HG02970 (cell line): ENCODE data around the gene VSTM2B.

Experiments used
- ATAC-seq: cut with Tn5 transposase; IDR thresholded peaks from one replicate; pipeline ENCODE4 v1.9.1; 2021; ENCODE audit warnings: mild to moderate bottlenecking, moderate library complexity, moderate number of reproducible peaks; ENCODE audit not compliant: unreplicated experiment, low FRiP score

Gene VSTM2B

GRCh38 chr19:29495901-29496441, 29.8 kb upstream of the VSTM2B start:
- no peak for ATAC-seq

DNA sequence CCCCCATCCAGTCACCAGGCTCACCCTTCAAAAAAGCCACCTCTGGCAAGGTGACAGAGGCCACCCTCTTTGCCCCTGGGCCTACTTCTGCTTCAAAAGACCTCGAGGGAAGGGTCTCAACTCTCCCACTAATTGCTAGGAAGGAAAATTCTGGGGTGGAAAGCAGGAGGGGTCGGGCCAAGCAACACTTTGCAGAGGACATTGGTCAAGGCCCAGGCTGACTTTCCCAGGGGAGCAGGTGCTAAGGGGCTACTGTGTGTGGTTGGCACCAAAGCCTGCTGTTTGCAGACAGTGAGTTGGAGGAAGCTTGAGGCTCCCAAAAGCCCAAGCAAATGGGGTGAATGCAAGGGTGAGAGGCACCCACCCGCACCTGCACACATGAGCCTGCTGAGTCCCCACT, 28.6 kb upstream of the VSTM2B start:
- no peak for ATAC-seq

DNA sequence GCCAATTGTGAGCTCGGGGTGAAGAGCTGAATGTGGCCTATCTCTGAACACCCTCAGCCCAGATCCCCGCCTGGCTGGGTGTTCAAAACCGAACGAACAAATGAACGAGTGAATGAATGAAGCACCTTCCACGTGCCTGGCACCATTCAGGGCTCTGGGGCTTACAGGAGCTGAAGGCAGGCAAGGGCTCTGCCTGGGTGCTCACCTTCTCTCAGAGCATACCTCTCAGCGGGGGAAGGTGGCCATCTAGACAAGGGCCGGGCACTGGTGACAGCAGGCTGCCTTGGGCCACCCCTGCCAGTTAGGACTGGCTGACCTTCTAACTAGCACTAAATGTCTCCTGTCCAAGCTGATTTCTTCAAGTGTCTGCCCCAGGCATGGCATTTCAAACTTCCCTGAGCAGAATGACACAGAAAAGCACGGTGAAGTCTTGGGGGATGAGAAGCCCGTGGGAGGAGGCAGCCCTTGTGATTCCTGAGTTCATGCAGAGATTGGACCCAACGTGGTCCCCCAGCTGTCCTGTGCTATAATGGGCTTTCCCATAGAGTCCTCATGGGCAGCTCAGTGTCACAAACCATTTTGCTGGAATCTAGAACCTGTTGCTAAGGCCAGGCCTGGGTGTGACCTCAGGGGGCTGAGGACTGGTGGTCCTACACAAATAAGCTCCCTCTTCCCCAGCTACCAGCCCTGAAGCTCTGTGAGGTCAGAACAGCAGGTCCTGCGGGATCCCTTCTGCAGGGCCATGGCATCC, 27.9 kb upstream of the VSTM2B start:
- no peak for ATAC-seq

- ATAC-seq = no peak
Observed at GRCh38 chr19:29499261-29499920, 26.4 kb upstream of the VSTM2B start.

GRCh38 chr19:29499921-29500590, 25.7 kb upstream of the VSTM2B start:
- ATAC-seq = no peak

DNA sequence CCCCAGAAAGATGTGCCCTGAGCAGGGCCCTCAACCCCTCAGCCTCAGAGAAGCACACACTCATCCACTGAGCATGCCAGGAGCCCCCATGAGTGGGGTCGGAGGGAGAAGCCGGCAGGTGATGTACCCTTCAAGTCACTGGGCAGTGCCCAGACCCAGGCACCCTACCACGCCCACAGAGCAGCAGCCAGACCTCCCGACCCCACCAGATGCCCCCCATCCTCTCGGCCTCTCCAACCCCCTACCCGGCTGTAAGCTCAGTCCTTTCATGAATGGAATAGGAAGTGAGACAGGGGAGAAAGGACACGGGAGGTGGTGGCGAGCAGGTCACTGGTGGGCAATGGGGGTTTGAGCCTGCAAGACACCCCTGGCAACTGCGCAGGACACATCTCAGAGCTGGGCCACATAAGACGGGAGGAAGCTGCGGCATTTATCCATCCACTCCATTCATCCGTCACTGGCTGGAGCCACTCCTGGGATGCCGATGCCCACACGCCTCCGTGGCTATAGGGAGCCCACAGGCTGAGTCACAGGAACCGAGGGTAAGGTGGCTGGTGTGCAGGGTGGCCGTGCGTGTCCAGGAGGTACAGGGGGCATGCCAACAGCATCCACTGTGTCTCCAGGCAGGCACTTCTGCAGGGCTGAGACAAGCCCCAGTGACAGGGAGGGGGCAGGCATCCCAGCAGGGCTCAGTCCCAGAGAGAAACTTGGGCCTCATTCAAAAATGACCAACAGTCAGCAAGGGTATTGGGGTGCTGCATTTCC, 23.8 kb upstream of the VSTM2B start:
- no peak for ATAC-seq

- ATAC-seq = no peak
Observed at GRCh38 chr19:29502581-29502850, 23.3 kb upstream of the VSTM2B start.

DNA sequence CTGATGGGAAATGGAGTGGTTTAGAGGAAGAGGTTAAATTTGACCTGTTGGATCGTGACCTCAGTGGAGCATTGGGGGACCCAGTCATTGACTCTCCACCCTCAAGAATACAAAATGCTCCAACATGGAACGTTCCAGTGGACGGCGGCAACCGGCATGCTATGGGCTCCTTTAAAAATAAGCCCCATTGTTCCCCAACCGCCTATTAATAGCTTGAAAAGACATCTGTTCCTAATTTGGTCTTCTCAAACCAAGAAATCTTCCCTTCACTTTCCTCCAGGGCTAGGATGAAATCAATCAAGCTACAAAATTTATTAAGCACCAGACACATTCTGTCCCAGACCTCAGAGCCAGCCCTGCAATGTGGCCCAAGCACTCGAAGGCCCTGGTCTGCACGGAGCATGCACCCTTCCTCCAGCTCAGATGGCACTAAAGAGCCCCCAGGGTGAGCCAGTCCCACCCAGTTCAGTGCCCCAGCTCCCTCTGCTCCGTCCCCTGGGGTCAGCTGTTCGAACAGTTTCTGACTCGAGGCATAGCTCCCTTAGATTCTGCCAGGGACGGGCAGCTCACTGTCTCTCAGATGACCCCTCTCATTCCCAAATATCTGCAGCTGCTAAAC, 22.5 kb upstream of the VSTM2B start:
- no peak for ATAC-seq

- no peak for ATAC-seq
Observed at GRCh38 chr19:29503785-29504184, 22.0 kb upstream of the VSTM2B start.

DNA sequence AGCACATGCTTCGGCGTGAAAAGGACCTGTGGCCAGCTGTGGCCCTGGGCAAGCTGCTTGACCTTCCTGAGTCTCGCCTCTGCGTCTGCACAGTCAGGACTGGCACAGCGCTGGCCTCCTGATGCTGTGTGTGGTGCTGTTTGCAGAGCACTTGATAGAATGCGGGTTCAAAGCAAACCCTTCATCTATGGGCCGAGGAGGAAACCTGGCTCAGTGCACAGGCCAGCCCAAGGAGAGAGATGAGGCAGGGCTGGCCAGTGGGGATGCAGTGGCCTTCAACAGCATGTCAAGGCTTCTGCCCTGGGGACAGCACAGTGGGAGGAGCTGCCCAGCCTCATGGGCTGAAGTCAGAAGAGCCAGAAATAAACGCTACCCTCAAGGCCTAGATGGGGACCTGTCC, 21.3 kb upstream of the VSTM2B start:
- ATAC-seq = no peak

GRCh38 chr19:29505097-29505824, 20.5 kb upstream of the VSTM2B start:
- ATAC-seq = no peak

DNA sequence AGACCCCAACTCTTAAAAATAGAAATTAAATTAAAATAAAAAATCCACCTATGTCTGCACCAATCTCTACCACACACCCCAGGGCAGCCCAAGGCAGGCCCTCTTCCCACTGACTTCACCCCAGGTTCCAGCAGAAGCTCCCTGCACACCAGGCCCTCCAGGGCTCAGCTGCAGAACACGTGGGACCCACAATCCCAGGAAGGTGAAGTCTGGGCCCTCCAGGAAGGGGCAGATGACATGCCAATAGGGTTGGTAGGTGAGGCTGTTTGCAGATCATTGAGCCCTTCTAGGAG, 19.2 kb upstream of the VSTM2B start:
- ATAC-seq = no peak

DNA sequence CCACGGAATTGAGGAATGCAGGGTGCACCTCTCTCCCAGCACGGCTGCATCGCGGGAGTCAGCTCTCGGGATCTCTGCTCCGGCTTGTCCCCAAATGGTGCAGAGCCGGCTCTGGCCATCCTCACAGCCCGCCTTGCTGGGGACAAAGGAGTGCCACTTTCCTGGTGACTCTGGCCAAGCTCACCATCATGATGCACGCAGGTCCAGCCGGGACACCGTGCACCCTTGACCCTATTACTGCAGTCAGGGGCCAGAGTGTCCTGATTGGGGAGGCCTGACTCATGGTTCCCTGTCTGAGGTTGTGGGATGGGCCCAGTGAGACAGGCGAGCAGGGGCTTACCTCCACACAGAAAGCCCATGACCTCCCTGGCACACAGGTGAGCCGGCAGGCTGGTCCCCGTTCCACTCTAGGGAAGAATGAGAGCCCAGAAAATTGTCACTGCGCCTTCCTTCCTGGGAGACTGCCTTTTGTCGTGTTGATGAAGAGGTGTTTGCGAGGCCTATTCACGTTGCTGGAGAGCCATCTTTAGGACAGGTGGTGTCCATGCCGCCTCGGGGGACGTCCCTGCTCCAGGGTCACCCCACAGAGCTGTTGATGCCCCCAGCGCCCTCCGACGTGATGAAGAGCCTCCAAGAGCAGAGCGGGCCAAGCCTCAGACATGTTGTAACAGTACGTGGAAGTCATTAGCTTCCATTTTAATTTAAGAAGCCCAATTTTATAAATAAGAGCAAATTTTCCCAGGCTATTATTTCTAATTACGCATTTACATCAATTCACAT, 18.5 kb upstream of the VSTM2B start:
- ATAC-seq = no peak

- no peak for ATAC-seq
Observed at GRCh38 chr19:29508181-29508580, 17.6 kb upstream of the VSTM2B start.

DNA sequence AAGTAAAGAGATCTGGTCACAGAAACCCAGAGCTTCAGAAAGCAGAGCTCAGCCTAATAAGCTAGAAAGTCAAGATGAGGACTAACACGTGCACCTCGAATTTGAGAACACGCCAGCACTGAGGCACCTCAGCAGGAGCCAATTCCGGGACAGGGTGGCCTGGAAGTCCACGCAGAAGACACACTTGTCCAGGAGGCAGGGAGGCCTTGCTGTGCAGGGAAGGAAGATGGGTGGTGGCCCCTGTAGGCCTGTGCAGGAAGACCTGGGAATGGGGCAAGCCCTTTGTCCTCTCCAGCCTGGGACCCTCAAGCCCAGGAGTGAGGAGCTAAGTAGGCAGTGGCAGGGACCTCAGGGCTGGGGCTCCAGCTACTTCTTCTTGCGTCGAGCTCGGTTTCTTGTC, 16.3 kb upstream of the VSTM2B start:
- ATAC-seq = no peak

- ATAC-seq = no peak
Observed at GRCh38 chr19:29510701-29511265, 15.0 kb upstream of the VSTM2B start.

DNA sequence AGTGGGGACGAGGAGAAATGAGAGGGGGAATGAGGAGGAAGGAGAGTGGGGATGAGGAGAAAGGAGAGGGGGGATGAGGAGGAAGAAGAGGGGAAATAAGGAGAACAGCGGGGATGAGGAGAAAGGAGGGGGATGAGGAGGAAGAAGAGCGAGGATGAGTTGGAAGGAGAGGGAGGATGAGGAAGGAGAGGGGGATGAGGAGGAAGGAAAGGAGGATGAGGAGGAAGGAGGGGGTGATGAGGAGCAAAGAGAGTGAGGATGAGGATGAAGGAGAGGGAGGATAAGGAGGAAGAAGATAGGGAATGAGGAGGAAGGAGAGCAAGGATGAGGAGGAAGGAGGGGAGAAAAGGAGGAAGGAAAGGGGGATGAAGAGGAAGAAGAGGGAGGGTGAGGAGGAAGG, 14.0 kb upstream of the VSTM2B start:
- no peak for ATAC-seq

DNA sequence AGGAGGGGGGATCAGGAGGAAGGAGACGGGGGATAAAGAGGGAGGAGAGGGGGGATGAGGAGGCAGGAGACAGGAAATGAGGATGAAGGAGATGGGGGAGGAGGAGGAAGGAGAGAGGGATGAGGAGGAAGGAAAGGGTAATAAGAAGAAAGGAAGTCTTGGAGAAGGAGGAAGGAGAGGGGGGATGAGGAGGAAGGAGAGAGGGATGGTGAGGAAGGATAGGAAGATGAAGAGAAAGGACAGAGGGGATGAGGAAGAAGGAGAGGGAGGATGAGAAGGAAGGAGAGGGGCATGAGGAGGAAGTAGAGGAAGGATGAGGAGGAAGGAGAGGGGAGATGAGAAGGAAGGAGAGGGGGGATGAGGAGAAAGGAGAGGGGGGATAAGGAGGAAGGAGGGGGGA, 13.0 kb upstream of the VSTM2B start:
- ATAC-seq = no peak
